K562 (cell line): ENCODE measurements around the gene WDFY2. TPM values are rescaled to one million over a fixed set of nuclear protein-coding genes. Genes with fewer than 3 reads are reported as not detected.

Experiments
- ATF7 ChIP-seq: fragments of 450-650 bp; IDR thresholded peaks from 2 replicates; pipeline ENCODE4 v1.7.1; 2014; ENCODE audit warnings: mild to moderate bottlenecking, moderate library complexity
- CBFA2T2 ChIP-seq: fragments of 450-650 bp; conservative IDR thresholded peaks from 2 replicates; pipeline ENCODE4 v1.6.1; 2017; ENCODE audit warnings: mild to moderate bottlenecking
- COPS2 ChIP-seq: fragments of 450-650 bp; conservative IDR thresholded peaks from 2 replicates; pipeline ENCODE4 v1.6.1; 2016; ENCODE audit warnings: mild to moderate bottlenecking, moderate library complexity
- CREB1 ChIP-seq, 2 experiments: sonication (generic) in 1 of 2; formaldehyde crosslinking in 1 of 2; IDR thresholded peaks; 2 replicates each; pipeline versions ENCODE4 v1.6.1 to v1.8.0; 2012 to 2022; ENCODE audit warnings: inconsistent platforms in 1 of 2, mild to moderate bottlenecking in 1 of 2, missing genetic modification reagents in 1 of 2, moderate library complexity in 1 of 2
- DACH1 ChIP-seq: fragments of 450-650 bp; IDR thresholded peaks from 2 replicates; pipeline ENCODE4 v1.6.1; 2018; ENCODE audit not compliant: partially characterized antibody
- ERF ChIP-seq: fragments of 450-650 bp; formaldehyde crosslinking; IDR thresholded peaks from 2 replicates; pipeline ENCODE4 v1.4.0; 2020; ENCODE audit warnings: mild to moderate bottlenecking, mixed read lengths
- NFXL1 ChIP-seq: fragments of 450-650 bp; formaldehyde crosslinking; IDR thresholded peaks from 2 replicates; pipeline ENCODE4 v1.4.0; 2021; ENCODE audit warnings: mild to moderate bottlenecking
- RBM34 ChIP-seq: fragments of 200-400 bp; formaldehyde crosslinking; IDR thresholded peaks from 2 replicates; pipeline ENCODE4 v1.6.1; 2018; ENCODE audit warnings: low read length, borderline replicate concordance; ENCODE audit not compliant: insufficient read depth
- TCF3 ChIP-seq: sonication (generic); formaldehyde crosslinking; IDR thresholded peaks from 2 replicates; pipeline ENCODE4 v1.4.0; 2020; ENCODE audit warnings: mild to moderate bottlenecking, missing genetic modification reagents
- ZNF316 ChIP-seq: fragments of 450-650 bp; IDR thresholded peaks from 2 replicates; pipeline ENCODE4 v1.6.1; 2016
- polyA plus RNA-seq, 8 experiments: library from polyadenylated mRNA; depleted of rRNA in 4 of 8; stranded (reverse) in 5 of 8; unstranded in 3 of 8; fragments of >200 nt; fragmentation: Nextera tagmentation in 2 of 8; fragmentation: Illumina TruSeq in 1 of 8; extraction: Ambion mirVana in 2 of 8; extraction: Trizol in 1 of 8; gene quantifications; 2 replicates each; pipeline versions ENCODE4 v1.2.1 to v1.2.3, GENCODE V29; 2011 to 2014; ENCODE audit warnings: inconsistent platforms in 1 of 8, missing spikeins in 1 of 8
- total RNA-seq, 7 experiments: library from RNA; depleted of rRNA in 6 of 7; stranded (reverse); fragments of >200 nt in 6 of 7; fragmentation: Illumina TruSeq in 2 of 7; extraction: Trizol in 2 of 7; gene quantifications; 2 replicates each; pipeline versions ENCODE4 v1.2.1 to v1.2.3, GENCODE V29; 2011 to 2021; ENCODE audit warnings: low replicate concordance in 1 of 7
- TF ChIP-seq, protein P1 (sequence below): fragments of 450-650 bp; IDR thresholded peaks from 2 replicates; pipeline ENCODE4 v1.6.1; 2016; ENCODE audit warnings: mild to moderate bottlenecking
- TF ChIP-seq, protein P2 (sequence below), 3 experiments: fragments of 200-800 bp in 1 of 3; fragments of 250-450 bp in 1 of 3; fragments of 450-650 bp in 1 of 3; sonication (Bioruptor Pico) in 1 of 3; sonication (Bioruptor generic) in 1 of 3; formaldehyde crosslinking in 1 of 3; IDR thresholded peaks; 2 replicates each; pipeline versions ENCODE4 v1.6.1 to v1.8.0; 2016 to 2022; ENCODE audit warnings: mild to moderate bottlenecking in 2 of 3, missing genetic modification characterization in 2 of 3, missing compliant biosample characterization in 1 of 3, moderate library complexity in 1 of 3
- TF ChIP-seq, protein P3 (sequence below): sonication (generic); formaldehyde crosslinking; IDR thresholded peaks from 2 replicates; pipeline ENCODE4 v1.8.1; 2023; ENCODE audit warnings: mild to moderate bottlenecking, missing genetic modification reagents
- TF ChIP-seq, protein P4 (sequence below): sonication (generic); formaldehyde crosslinking; IDR thresholded peaks from 2 replicates; pipeline ENCODE4 v1.8.0; 2022; ENCODE audit warnings: mild to moderate bottlenecking, low read depth, missing genetic modification reagents
- TF ChIP-seq, protein P5 (sequence below): fragments of 250-450 bp; sonication (Bioruptor Pico); IDR thresholded peaks from 2 replicates; pipeline ENCODE4 v1.5.0; 2020; ENCODE audit warnings: mild to moderate bottlenecking, borderline replicate concordance

WDFY2 gene
- total and polyA plus RNA-seq, 9 of the 15 experiments (the other 6 are each of a cell fraction or from before 2014, with no cell fraction given) = 0.66 to 6.4 (median 4.4) TPM

DNA sequence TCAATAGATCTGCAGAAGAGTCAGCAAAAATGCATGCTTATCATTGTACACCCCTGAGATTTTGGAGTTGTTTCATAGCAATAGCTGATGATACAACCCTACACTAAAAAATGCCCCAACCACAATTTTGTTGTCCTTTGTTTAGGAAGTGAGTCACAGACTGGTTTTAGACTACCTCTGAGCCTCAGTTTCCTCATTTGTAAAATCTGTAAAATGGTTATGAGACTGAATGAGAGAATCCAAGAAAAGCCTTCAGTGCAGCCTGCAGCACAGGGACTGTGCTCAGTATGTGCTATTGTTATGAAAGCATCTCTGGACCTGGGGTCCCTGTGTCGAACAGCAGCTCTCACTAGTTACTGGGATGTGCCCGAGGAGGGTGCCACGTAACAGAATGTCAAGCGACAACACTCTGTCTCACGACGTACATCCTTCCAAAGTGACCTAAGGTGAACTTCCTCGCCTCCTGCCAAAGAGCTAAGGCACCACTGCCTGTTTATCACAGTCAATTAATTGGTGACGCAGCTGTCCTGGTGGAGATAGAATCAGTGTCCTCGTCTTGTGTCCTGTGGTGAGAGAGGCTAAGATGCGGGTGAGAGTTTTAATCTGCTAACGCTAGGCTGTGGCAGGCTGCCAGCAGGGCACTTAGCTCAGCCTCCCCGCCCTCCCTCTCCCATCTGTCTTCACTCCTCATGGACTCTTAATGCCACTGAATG, 201.6 kb downstream of the WDFY2 start (continued):
- no peak for TF ChIP-seq NFXL1
- TF ChIP-seq, protein P1, sequence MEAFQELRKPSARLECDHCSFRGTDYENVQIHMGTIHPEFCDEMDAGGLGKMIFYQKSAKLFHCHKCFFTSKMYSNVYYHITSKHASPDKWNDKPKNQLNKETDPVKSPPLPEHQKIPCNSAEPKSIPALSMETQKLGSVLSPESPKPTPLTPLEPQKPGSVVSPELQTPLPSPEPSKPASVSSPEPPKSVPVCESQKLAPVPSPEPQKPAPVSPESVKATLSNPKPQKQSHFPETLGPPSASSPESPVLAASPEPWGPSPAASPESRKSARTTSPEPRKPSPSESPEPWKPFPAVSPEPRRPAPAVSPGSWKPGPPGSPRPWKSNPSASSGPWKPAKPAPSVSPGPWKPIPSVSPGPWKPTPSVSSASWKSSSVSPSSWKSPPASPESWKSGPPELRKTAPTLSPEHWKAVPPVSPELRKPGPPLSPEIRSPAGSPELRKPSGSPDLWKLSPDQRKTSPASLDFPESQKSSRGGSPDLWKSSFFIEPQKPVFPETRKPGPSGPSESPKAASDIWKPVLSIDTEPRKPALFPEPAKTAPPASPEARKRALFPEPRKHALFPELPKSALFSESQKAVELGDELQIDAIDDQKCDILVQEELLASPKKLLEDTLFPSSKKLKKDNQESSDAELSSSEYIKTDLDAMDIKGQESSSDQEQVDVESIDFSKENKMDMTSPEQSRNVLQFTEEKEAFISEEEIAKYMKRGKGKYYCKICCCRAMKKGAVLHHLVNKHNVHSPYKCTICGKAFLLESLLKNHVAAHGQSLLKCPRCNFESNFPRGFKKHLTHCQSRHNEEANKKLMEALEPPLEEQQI = no peak
- TF ChIP-seq, protein P2, sequence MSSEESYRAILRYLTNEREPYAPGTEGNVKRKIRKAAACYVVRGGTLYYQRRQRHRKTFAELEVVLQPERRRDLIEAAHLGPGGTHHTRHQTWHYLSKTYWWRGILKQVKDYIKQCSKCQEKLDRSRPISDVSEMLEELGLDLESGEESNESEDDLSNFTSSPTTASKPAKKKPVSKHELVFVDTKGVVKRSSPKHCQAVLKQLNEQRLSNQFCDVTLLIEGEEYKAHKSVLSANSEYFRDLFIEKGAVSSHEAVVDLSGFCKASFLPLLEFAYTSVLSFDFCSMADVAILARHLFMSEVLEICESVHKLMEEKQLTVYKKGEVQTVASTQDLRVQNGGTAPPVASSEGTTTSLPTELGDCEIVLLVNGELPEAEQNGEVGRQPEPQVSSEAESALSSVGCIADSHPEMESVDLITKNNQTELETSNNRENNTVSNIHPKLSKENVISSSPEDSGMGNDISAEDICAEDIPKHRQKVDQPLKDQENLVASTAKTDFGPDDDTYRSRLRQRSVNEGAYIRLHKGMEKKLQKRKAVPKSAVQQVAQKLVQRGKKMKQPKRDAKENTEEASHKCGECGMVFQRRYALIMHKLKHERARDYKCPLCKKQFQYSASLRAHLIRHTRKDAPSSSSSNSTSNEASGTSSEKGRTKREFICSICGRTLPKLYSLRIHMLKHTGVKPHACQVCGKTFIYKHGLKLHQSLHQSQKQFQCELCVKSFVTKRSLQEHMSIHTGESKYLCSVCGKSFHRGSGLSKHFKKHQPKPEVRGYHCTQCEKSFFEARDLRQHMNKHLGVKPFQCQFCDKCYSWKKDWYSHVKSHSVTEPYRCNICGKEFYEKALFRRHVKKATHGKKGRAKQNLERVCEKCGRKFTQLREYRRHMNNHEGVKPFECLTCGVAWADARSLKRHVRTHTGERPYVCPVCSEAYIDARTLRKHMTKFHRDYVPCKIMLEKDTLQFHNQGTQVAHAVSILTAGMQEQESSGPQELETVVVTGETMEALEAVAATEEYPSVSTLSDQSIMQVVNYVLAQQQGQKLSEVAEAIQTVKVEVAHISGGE (CRISPR knock-in tag; IDR thresholded peaks at IDR 0.05) = 0 out of 6 replicates have a peak, but pooled peaks of 1 of the 3 experiments have one; percentile 45
- TF ChIP-seq COPS2 = no peak
- TF ChIP-seq CBFA2T2 = peak; percentile 75
- TF ChIP-seq ATF7 = peak; percentile 74
- TF ChIP-seq, protein P3, sequence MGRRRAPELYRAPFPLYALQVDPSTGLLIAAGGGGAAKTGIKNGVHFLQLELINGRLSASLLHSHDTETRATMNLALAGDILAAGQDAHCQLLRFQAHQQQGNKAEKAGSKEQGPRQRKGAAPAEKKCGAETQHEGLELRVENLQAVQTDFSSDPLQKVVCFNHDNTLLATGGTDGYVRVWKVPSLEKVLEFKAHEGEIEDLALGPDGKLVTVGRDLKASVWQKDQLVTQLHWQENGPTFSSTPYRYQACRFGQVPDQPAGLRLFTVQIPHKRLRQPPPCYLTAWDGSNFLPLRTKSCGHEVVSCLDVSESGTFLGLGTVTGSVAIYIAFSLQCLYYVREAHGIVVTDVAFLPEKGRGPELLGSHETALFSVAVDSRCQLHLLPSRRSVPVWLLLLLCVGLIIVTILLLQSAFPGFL (CRISPR knock-in tag) = no peak
- TF ChIP-seq, protein P4, sequence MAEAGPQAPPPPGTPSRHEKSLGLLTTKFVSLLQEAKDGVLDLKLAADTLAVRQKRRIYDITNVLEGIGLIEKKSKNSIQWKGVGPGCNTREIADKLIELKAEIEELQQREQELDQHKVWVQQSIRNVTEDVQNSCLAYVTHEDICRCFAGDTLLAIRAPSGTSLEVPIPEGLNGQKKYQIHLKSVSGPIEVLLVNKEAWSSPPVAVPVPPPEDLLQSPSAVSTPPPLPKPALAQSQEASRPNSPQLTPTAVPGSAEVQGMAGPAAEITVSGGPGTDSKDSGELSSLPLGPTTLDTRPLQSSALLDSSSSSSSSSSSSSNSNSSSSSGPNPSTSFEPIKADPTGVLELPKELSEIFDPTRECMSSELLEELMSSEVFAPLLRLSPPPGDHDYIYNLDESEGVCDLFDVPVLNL (CRISPR knock-in tag) = no peak
- no peak for TF ChIP-seq RBM34
- no peak for TF ChIP-seq ZNF316
- peak; percentile 70 for TF ChIP-seq TCF3
- TF ChIP-seq CREB1 (IDR thresholded peaks at IDR 0.05) = peak; percentile 26; the same call in 1 of the 2 replicates
- 0 out of 2 replicates have a peak, but pooled peaks have one; percentile 33 for TF ChIP-seq CREB1 (CRISPR knock-in tag; IDR thresholded peaks at IDR 0.05)
- TF ChIP-seq, protein P5, sequence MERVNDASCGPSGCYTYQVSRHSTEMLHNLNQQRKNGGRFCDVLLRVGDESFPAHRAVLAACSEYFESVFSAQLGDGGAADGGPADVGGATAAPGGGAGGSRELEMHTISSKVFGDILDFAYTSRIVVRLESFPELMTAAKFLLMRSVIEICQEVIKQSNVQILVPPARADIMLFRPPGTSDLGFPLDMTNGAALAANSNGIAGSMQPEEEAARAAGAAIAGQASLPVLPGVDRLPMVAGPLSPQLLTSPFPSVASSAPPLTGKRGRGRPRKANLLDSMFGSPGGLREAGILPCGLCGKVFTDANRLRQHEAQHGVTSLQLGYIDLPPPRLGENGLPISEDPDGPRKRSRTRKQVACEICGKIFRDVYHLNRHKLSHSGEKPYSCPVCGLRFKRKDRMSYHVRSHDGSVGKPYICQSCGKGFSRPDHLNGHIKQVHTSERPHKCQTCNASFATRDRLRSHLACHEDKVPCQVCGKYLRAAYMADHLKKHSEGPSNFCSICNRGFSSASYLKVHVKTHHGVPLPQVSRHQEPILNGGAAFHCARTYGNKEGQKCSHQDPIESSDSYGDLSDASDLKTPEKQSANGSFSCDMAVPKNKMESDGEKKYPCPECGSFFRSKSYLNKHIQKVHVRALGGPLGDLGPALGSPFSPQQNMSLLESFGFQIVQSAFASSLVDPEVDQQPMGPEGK (CRISPR knock-in tag) = no peak
- peak; percentile 56 for TF ChIP-seq DACH1
- TF ChIP-seq ERF = no peak
